WTC11 (cell line): ENCODE measurements around the gene FOXD4.
"Not testable (repeated sequence)": the region's sequence is repeated elsewhere in the genome, so short reads cannot be mapped to it uniquely, and the experiment has no call there.

ENCODE experiments used
- TEAD4 ChIP-seq: sonication (generic); formaldehyde crosslinking; IDR thresholded peaks from 2 replicates; pipeline ENCODE4 v1.8.0; 2022; ENCODE audit warnings: mild to moderate bottlenecking, missing genetic modification reagents
- TF ChIP-seq, protein P1 (sequence below): fragments of 200-600 bp; IDR thresholded peaks from 2 replicates; pipeline ENCODE4 v1.8.0; 2022; ENCODE audit warnings: antibody characterized with exemption

DNA sequence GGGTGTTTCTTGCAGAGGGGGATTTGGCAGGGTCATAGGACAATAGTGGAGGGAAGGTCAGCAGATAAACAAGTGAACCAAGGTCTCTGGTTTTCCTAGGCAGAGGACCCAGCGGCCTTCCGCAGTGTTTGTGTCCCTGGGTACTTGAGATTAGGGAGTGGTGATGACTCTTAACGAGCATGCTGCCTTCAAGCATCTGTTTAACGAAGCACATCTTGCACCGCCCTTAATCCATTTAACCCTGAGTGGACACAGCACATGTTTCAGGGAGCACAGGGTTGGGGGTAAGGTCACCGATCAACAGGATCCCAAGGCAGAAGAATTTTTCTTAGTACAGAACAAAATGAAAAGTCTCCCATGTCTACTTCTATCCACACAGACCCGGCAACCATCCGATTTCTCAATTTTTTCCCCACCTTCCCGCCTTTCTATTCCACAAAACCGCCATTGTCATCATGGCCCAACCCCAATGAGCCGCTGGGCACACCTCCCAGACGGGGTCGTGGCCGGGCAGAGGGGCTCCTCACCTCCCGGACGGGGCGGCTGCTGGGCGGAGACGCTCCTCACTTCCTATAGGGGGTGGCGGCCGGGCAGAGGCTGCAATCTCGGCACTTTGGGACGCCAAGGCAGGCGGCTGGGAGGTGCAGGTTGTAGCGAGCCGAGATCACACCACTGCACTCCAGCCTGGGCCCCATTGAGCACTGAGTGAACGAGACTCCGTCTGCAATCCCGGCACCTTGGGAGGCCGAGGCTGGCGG lies 35.1 kb downstream of the FOXD4 start:
- TF ChIP-seq, protein P1, sequence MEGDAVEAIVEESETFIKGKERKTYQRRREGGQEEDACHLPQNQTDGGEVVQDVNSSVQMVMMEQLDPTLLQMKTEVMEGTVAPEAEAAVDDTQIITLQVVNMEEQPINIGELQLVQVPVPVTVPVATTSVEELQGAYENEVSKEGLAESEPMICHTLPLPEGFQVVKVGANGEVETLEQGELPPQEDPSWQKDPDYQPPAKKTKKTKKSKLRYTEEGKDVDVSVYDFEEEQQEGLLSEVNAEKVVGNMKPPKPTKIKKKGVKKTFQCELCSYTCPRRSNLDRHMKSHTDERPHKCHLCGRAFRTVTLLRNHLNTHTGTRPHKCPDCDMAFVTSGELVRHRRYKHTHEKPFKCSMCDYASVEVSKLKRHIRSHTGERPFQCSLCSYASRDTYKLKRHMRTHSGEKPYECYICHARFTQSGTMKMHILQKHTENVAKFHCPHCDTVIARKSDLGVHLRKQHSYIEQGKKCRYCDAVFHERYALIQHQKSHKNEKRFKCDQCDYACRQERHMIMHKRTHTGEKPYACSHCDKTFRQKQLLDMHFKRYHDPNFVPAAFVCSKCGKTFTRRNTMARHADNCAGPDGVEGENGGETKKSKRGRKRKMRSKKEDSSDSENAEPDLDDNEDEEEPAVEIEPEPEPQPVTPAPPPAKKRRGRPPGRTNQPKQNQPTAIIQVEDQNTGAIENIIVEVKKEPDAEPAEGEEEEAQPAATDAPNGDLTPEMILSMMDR, result not testable (repeated sequence)
- TF ChIP-seq TEAD4, result not testable (repeated sequence)
